GM12875 (cell line): ENCODE data around the gene LRRC7.

Source experiments
- H3K4me3 ChIP-seq: one replicate; pipeline ENCODE4 v1.5.1; 2011; ENCODE audit warnings: low read depth, low read length, control low read depth
- TF ChIP-seq, protein P1 (sequence below): IDR thresholded peaks from 2 replicates; pipeline ENCODE4 v1.5.1; 2011; ENCODE audit warnings: low read depth, mild to moderate bottlenecking, control low read depth, inconsistent platforms, low read length, moderate library complexity, borderline replicate concordance; ENCODE audit not compliant: insufficient read depth

Gene LRRC7

DNA sequence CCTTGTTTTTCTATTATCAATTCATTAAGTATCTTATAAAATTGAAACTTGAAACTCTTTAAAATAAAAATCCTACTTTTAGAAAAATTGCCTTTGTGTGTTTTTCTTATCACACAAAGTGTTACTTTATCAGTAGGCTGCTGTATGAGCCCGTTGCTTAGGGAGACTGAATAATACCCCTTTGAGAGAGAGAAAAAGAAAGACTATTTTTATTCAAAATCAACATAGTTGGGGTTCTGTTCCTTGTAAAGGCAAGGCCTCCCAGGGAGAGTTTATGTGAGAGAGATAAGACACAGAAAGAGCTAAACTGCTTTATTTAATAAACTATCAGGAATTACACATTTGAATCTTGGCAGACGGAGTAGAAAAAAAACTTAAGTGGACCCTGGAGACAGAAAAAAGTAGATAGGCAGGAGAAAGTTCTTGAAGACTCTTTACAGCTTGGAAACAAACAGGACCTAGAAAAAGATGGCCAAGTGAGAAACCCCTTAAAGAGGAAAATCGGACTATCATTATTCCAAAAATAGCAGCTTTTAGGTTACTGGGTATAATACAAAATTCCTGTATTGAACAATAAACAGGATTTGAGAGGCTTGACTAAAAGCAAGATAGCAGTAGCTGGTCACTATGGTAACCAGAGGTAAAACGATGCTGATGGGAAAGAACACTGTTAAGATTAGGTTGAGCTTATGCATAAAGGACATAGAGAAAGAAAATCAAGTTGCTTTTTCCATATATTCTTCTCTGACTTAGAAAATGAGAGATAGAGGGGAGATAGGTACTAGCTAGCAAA is 170.9 kb downstream of the LRRC7 start:
- TF ChIP-seq, protein P1, sequence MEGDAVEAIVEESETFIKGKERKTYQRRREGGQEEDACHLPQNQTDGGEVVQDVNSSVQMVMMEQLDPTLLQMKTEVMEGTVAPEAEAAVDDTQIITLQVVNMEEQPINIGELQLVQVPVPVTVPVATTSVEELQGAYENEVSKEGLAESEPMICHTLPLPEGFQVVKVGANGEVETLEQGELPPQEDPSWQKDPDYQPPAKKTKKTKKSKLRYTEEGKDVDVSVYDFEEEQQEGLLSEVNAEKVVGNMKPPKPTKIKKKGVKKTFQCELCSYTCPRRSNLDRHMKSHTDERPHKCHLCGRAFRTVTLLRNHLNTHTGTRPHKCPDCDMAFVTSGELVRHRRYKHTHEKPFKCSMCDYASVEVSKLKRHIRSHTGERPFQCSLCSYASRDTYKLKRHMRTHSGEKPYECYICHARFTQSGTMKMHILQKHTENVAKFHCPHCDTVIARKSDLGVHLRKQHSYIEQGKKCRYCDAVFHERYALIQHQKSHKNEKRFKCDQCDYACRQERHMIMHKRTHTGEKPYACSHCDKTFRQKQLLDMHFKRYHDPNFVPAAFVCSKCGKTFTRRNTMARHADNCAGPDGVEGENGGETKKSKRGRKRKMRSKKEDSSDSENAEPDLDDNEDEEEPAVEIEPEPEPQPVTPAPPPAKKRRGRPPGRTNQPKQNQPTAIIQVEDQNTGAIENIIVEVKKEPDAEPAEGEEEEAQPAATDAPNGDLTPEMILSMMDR, result no peak
- H3K4me3 ChIP-seq, result no peak overlapping the region

DNA sequence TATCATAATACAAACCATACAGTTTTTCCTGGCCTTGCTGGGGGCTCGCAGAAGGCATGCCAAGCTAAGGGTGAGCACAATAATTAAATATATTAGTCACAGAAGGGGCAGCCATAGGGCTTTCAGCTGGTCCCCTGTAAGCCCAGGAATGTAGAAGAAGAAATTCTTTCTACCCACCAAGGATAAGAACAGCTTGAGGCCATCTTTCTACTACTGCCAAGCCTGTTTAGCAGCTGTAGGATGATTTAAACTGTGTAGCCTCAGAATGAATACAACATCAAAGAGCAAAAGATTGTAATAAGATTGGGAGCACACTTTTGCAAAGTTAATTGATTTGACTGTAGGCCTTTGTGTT is 171.5 kb downstream of the LRRC7 start:
- no peak overlapping the region for H3K4me3 ChIP-seq
- TF ChIP-seq, protein P1, result no peak

DNA sequence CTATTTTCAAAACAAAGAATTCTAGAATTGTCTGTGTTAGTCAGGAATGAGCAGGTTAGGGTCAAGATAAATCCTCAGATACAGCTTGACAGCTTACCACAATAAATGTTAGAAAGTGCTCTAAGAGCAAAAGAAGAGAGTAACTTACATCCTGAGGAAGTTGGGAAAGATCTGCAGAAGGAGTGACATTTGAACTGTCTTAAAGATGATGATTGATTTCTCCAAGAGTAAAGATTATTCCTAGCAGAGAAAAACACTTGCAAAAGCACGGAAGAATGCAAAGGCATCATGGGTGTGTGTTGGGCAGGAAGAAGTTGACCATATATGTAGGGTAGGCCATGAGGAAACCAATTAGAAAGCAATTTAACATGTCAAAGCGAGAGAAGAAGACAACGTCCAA is 175.4 kb downstream of the LRRC7 start:
- TF ChIP-seq, protein P1, result no peak
- no peak overlapping the region for H3K4me3 ChIP-seq

DNA sequence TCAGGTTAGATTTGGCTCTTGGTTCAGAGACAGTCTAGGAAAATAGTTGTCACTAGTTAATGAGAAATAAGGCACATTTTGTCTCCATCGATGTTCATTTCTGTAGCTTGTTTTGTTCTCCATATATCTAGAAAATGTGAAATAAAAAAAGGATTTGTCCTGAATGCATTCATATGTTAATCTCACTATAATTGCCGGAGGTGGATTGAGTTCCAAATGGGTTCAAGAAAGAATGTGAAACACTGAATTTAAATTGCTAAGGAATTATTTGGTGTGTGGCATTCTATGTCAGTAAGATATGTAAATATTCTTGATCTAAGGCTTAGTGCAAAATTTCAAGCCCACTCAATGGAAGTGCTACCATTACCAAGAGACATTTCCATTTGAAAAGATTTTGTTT is 176.7 kb downstream of the LRRC7 start:
- H3K4me3 ChIP-seq, result no peak overlapping the region
- TF ChIP-seq, protein P1, result no peak

DNA sequence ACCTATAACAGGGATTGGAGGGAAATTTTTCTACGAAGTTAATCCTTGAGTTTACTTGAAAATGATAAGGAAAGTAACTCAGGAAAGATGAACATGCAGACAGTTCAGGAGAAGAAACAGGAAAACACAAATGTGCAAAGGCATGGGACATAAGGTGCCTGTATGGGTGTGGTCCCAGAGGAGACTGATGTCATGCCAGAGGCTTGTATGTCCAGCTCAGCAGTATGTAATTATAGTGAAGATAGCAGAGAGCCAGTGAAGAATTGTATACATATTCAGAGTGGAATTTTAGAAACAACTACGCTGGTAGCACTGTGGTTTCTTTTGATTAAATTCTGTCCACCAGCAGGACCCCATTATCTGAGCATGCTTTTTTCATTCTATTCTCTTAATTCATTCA is 179.5 kb downstream of the LRRC7 start:
- H3K4me3 ChIP-seq, result no peak overlapping the region
- TF ChIP-seq, protein P1, result no peak

DNA sequence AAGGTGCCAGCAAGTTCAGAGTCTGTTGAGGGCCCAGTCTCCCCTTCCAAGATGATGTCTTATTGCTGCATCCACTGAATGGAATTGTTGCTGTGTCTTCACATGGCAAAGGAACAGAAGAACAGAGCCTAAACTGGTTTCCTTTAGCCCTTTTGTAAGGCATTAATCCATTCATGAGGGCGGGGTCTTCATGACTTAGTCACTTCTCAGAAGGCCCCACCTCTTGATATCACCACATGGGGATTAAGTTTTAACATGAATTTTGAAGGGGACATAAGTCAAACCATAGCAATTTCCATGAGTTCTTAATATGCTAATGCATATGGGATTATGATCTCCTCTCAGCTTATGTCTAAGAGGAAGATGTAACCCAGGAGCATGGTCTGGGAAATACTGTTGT is 182.9 kb downstream of the LRRC7 start:
- H3K4me3 ChIP-seq, result no peak overlapping the region
- TF ChIP-seq, protein P1, result no peak

DNA sequence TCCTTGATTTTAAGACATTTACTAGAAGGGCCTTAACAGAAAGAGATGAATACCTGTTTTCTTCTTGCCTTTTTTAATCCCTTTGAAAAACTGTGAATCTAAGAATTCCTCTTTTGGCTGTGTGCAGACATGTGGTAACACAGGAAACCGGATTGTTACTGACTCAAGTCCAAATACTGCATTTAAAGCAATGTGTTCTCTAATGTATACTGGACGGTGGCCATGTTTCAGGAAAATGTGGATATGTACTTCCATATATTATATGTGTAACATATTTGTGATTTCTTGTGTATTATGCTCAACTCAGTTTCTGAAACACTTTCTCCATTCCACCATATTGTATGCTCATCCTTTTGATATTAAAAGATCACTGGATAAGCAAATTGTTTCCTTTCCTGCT is 185.1 kb downstream of the LRRC7 start:
- no peak overlapping the region for H3K4me3 ChIP-seq
- TF ChIP-seq, protein P1, result no peak
